Measurements from ENCODE around the gene AMN. TPM values are rescaled to one million over a fixed set of nuclear protein-coding genes. Genes with fewer than 3 reads are reported as not detected.

The AMN gene
- total and polyA plus RNA-seq, 2 experiments from 2014 or later = not detected

DNA sequence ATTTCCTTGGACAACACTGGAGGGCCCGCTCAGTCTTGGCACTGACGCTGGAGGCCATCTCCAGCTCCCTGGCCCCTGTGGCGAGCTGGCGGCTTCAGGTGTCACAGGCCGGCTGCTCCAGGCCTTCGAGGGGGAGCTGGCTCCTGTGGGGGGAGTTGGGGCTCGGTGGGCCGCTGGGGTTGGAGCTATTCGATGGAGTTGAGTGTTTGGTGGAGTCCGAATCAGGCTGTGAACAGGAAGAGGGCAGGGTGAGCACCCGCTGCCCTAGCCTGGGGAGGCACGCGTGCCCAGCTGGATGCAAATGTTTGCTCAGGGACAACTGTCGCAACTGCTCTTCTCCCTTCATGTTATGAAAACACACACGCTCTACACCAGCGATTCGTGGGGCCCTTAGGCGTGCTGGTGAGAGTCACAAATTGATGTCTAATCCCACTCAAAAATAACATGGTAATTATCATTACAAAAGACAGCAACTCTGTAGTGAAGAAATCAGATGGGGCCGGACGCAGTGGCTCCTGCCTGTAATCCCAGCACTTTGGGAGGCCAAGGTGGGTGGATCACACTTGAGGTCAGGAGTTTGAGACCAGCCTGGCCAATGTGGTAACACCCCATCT, 11.3 kb downstream of the AMN start:
- Histone ChIP-seq H3K27ac (no peak overlapping the region), H3K9ac (no peak overlapping the region), H3K27me3 (replicated peaks; ENCODE audit: insufficient read depth) (peaks cover 11% of the 10 kb centered on the region), H3F3A (ENCODE audit: insufficient read depth) (no peaks in the 10 kb centered on the region), H4K20me1 (ENCODE audit: insufficient read depth) (no peaks in the 10 kb centered on the region), H3K9me2 (ENCODE audit: insufficient read depth) (no peaks in the 10 kb centered on the region), H3K4me3 (no peak overlapping the region), H3K9me3 (ENCODE audit: low read depth) (no peaks in the 10 kb centered on the region), H3K4me2 (ENCODE audit: unreplicated experiment) (no peak overlapping the region), H3K4me1 (ENCODE audit: insufficient read depth) (no peaks in the 10 kb centered on the region), H3K79me2 (ENCODE audit: insufficient read depth) (no peaks in the 10 kb centered on the region), H2AFZ (no peak overlapping the region), H3K36me3 (ENCODE audit: low read depth) (peaks cover 11% of the 10 kb centered on the region; the same call in 1 of the 2 replicates)
- no peak for TF ChIP-seq EZH2phosphoT487 (IDR thresholded peaks at IDR 0.05; ENCODE audit: insufficient read depth, low read depth)
- TF ChIP-seq EZH2 (IDR thresholded peaks at IDR 0.05; ENCODE audit: insufficient read depth, poor library complexity, severe bottlenecking) = no peak
- 95 to 96% methylated on average over 19 to 20 of the region's 20 CpGs for WGBS, 2 experiments (ENCODE audit: low coverage in 1 of 2, low lambda C conversion rate in 2 of 2, missing lambda C conversion rate in 2 of 2)
- no peak for DNase-seq
- in situ Hi-C loops (cut with MboI) = no loop called here

DNA sequence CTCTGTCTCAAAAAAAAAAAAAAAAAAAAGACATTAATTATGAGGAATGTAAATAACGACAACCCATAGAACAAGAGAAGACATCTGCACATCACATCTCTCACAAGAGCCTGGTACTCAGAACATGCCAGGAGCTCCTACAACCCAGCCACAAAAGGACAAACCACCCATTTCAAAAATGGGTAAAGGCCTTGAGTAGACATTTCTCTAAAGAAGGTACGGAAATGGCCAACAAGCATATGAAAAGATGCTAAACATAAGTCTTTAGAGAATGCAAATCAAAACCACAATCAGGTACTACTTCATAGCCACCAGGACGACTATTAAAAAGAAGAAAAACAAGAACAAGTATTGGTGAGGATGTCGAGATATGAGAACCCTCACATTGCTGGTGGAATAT, 13.3 kb downstream of the AMN start:
- H3K36me3 ChIP-seq (ENCODE audit: low read depth) = peaks cover 17% of the 10 kb centered on the region; the same call in 1 of the 2 replicates
- no peaks in the 10 kb centered on the region for H3F3A ChIP-seq (ENCODE audit: insufficient read depth)
- WGBS, 2 experiments (ENCODE audit: low coverage in 1 of 2, low lambda C conversion rate in 2 of 2, missing lambda C conversion rate in 2 of 2) = 71 to 80% methylated on average over 4 of the region's 4 CpGs

DNA sequence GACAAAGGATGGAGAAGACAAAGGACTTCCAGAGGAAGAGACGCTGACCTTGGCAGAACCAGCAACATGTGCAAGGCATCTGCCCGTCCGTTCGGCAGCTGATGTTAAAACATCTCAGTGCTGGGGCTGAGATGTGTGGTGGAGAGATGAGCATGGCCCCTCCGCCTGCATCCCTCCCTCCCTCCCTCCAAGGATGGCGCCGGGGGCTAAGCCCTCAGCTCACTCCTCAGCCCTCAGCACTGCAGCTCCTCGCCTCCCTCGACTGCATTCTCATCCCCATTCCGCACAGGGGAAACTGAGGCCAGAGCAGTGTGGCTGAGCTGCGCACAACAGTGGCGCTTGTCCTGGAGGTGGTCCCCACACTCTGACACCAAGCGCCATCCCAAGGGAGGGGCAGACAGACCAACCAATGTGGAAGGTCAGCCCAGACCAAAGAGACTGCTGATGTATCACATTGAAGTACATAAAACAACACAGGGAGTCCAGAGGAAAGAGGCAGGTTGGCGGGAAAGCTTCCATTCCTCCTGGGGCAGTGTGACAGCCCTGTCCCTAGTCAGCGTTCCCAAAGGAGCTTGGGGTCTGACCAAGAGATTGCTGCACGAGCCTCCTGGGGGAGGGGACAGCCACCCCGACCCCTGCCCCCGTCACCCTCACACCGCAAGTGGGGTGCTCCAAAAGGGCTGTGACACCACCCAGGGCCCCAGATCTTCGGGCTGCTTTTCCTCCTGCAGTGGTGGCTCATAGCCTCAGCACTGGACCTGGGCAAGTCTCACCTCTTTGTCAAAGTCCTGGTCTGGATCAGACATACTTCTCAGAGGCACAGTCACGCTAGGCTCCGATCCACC, 15.1 kb downstream of the AMN start:
- DNase-seq = no peak
- peaks cover 22% of the 10 kb centered on the region; the same call in 1 of the 2 replicates for H3K36me3 ChIP-seq (ENCODE audit: low read depth)
- in situ Hi-C loops (cut with MboI) = no loop called here

More for the DNA sequence above, 13.3 kb downstream of the AMN start:
- no peaks in the 10 kb centered on the region; the same call in 1 of the 2 replicates for H3K27me3 ChIP-seq (replicated peaks; ENCODE audit: insufficient read depth)
- H3K9ac ChIP-seq = no peak overlapping the region
- no peak overlapping the region for H3K4me2 ChIP-seq (ENCODE audit: unreplicated experiment)
- in situ Hi-C loops (cut with MboI) = no loop called here
- H3K4me1 ChIP-seq (ENCODE audit: insufficient read depth) = no peaks in the 10 kb centered on the region
- no peaks in the 10 kb centered on the region for H3K79me2 ChIP-seq (ENCODE audit: insufficient read depth)
- no peaks in the 10 kb centered on the region for H3K9me2 ChIP-seq (ENCODE audit: insufficient read depth)
- TF ChIP-seq EZH2 (IDR thresholded peaks at IDR 0.05; ENCODE audit: insufficient read depth, poor library complexity, severe bottlenecking) (no peak), EZH2phosphoT487 (IDR thresholded peaks at IDR 0.05; ENCODE audit: insufficient read depth, low read depth) (no peak)
- H4K20me1 ChIP-seq (ENCODE audit: insufficient read depth) = no peaks in the 10 kb centered on the region
- no peak for DNase-seq
- no peak overlapping the region for H3K27ac ChIP-seq
- no peak overlapping the region for H2AFZ ChIP-seq
- H3K4me3 ChIP-seq = no peak overlapping the region
- no peaks in the 10 kb centered on the region for H3K9me3 ChIP-seq (ENCODE audit: low read depth)

DNA sequence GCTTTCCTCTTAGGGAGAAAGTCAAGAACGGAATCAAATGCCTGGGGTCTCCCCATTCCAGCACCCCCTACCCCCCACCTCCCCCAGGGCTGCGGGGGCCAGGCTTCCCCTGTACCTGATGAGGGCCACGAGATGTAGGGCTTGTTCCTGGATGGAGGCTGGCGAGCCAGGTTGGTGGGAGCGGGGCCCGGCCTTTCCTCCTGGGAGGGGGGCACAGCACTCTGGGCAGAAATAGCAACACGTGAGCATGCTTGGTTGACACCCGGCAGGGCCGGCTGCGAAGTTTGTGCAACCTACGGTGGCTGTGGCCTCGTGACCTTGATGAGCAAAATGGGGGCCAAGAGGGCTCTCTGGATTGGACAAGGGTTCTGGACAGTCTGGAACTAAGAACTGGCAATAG, 15.7 kb downstream of the AMN start:
- Histone ChIP-seq H3K4me1 (ENCODE audit: insufficient read depth) (no peaks in the 10 kb centered on the region), H3F3A (ENCODE audit: insufficient read depth) (no peaks in the 10 kb centered on the region), H2AFZ (no peak overlapping the region), H3K9me2 (ENCODE audit: insufficient read depth) (no peaks in the 10 kb centered on the region), H3K9me3 (ENCODE audit: low read depth) (no peaks in the 10 kb centered on the region), H3K79me2 (ENCODE audit: insufficient read depth) (no peaks in the 10 kb centered on the region), H4K20me1 (ENCODE audit: insufficient read depth) (no peaks in the 10 kb centered on the region), H3K9ac (no peak overlapping the region), H3K27me3 (replicated peaks; ENCODE audit: insufficient read depth) (no peaks in the 10 kb centered on the region), H3K27ac (no peak overlapping the region), H3K4me2 (ENCODE audit: unreplicated experiment) (no peak overlapping the region), H3K36me3 (ENCODE audit: low read depth) (peaks cover 21% of the 10 kb centered on the region; the same call in 1 of the 2 replicates), H3K4me3 (no peak overlapping the region)
- no peak for TF ChIP-seq EZH2 (IDR thresholded peaks at IDR 0.05; ENCODE audit: insufficient read depth, poor library complexity, severe bottlenecking)
- TF ChIP-seq EZH2phosphoT487 (IDR thresholded peaks at IDR 0.05; ENCODE audit: insufficient read depth, low read depth) = no peak
- WGBS, 2 experiments (ENCODE audit: low coverage in 1 of 2, low lambda C conversion rate in 2 of 2, missing lambda C conversion rate in 2 of 2) = 96 to 98% methylated on average over 11 to 12 of the region's 12 CpGs
- no peak for DNase-seq
- in situ Hi-C loops (cut with MboI) = no loop called here

More for the DNA sequence above, 15.1 kb downstream of the AMN start:
- Histone ChIP-seq H3K4me1 (ENCODE audit: insufficient read depth) (no peaks in the 10 kb centered on the region), H3K4me3 (no peak overlapping the region), H2AFZ (no peak overlapping the region), H3K27ac (no peak overlapping the region), H3F3A (ENCODE audit: insufficient read depth) (no peaks in the 10 kb centered on the region), H3K9me2 (ENCODE audit: insufficient read depth) (no peaks in the 10 kb centered on the region), H4K20me1 (ENCODE audit: insufficient read depth) (no peaks in the 10 kb centered on the region), H3K79me2 (ENCODE audit: insufficient read depth) (no peaks in the 10 kb centered on the region), H3K4me2 (ENCODE audit: unreplicated experiment) (no peak overlapping the region), H3K9me3 (ENCODE audit: low read depth) (no peaks in the 10 kb centered on the region), H3K9ac (no peak overlapping the region), H3K27me3 (replicated peaks; ENCODE audit: insufficient read depth) (no peaks in the 10 kb centered on the region)
- no peak for TF ChIP-seq EZH2 (IDR thresholded peaks at IDR 0.05; ENCODE audit: insufficient read depth, poor library complexity, severe bottlenecking)
- TF ChIP-seq EZH2phosphoT487 (IDR thresholded peaks at IDR 0.05; ENCODE audit: insufficient read depth, low read depth) = no peak
- 78 to 91% methylated on average over 15 to 22 of the region's 22 CpGs for WGBS, 2 experiments (ENCODE audit: low coverage in 1 of 2, low lambda C conversion rate in 2 of 2, missing lambda C conversion rate in 2 of 2)
